Central memory CD8-positive, alpha-beta T cell (primary cell): ENCODE data around the gene EIF5B.

Source experiments
- ATAC-seq: fragments of 150-1000 bp; cut with Tn5 transposase; replicated peaks from 2 replicates; pipeline ENCODE4 v1.10.0; 2022; ENCODE audit warnings: mild to moderate bottlenecking, moderate FRiP score, moderate number of reproducible peaks; ENCODE audit not compliant: poor library complexity, severe bottlenecking; ENCODE audit errors: extremely low read depth
- DNase-seq, 2 donors: peaks; one replicate each; pipeline ENCODE4 v3.0.0; 2021; ENCODE audit warnings: low spot score in 2 of 2
- H3K27ac Mint-ChIP-seq: one replicate; pipeline ENCODE4 v1.8.0; 2022; ENCODE audit warnings: low read depth, mild to moderate bottlenecking, moderate library complexity, mixed read lengths
- H3K27me3 Mint-ChIP-seq: one replicate; pipeline ENCODE4 v1.8.0; 2022; ENCODE audit warnings: mixed read lengths
- H3K36me3 Mint-ChIP-seq: one replicate; pipeline ENCODE4 v1.8.0; 2022; ENCODE audit warnings: mild to moderate bottlenecking, moderate library complexity, mixed read lengths; ENCODE audit not compliant: insufficient read depth
- H3K4me1 Mint-ChIP-seq: one replicate; pipeline ENCODE4 v1.8.0; 2022; ENCODE audit warnings: mixed read lengths
- H3K4me3 Mint-ChIP-seq: one replicate; pipeline ENCODE4 v1.8.0; 2022; ENCODE audit warnings: mild to moderate bottlenecking, moderate library complexity, mixed read lengths
- H3K9me3 Mint-ChIP-seq: one replicate; pipeline ENCODE4 v1.8.0; 2022; ENCODE audit warnings: mixed read lengths

The EIF5B gene

GRCh38 chr2:99424371-99424770, 87.2 kb downstream of the EIF5B start:
- Mint-ChIP-seq H3K9me3 (no peaks in the 10 kb centered on the region), H3K4me3 (no peak overlapping the region), H3K27me3 (no peaks in the 10 kb centered on the region), H3K27ac (no peak overlapping the region), H3K36me3 (peaks cover 40% of the 10 kb centered on the region), H3K4me1 (no peaks in the 10 kb centered on the region)
- ATAC-seq (no peak), DNase-seq (no peak)

- ATAC-seq (no peak), DNase-seq (no peak)
- peaks cover 40% of the 10 kb centered on the region for H3K36me3 Mint-ChIP-seq
- H3K4me3 Mint-ChIP-seq = no peak overlapping the region
- no peaks in the 10 kb centered on the region for H3K4me1 Mint-ChIP-seq
- H3K27ac Mint-ChIP-seq = no peak overlapping the region
- no peaks in the 10 kb centered on the region for H3K9me3 Mint-ChIP-seq
- H3K27me3 Mint-ChIP-seq = no peaks in the 10 kb centered on the region
These were observed 87.8 kb downstream of the EIF5B start for GRCh38 chr2:99425022-99425421.

GRCh38 chr2:99430614-99431291, 93.6 kb downstream of the EIF5B start:
- H3K27me3 Mint-ChIP-seq = no peaks in the 10 kb centered on the region
- ATAC-seq = no peak
- no peak for DNase-seq
- peaks cover 17% of the 10 kb centered on the region for H3K4me1 Mint-ChIP-seq
- H3K27ac Mint-ChIP-seq = peak overlapping the region; percentile 13
- no peaks in the 10 kb centered on the region for H3K9me3 Mint-ChIP-seq
- peaks cover 16% of the 10 kb centered on the region for H3K36me3 Mint-ChIP-seq
- no peak overlapping the region for H3K4me3 Mint-ChIP-seq

- Mint-ChIP-seq H3K27me3 (no peaks in the 10 kb centered on the region), H3K27ac (peak overlapping the region; percentile 58), H3K4me1 (peaks cover 17% of the 10 kb centered on the region), H3K4me3 (no peak overlapping the region), H3K36me3 (peaks cover 15% of the 10 kb centered on the region), H3K9me3 (no peaks in the 10 kb centered on the region)
- no peak for ATAC-seq
- no peak for DNase-seq
These were observed 94.5 kb downstream of the EIF5B start for GRCh38 chr2:99431587-99432275.

- Mint-ChIP-seq H3K9me3 (no peaks in the 10 kb centered on the region), H3K36me3 (peaks cover 12% of the 10 kb centered on the region), H3K27ac (no peak overlapping the region)
These were observed 96.2 kb downstream of the EIF5B start for GRCh38 chr2:99433340-99433739.

GRCh38 chr2:99436874-99437273, 99.7 kb downstream of the EIF5B start:
- no peak overlapping the region for H3K27ac Mint-ChIP-seq
- ATAC-seq (no peak), DNase-seq (no peak)
- no peaks in the 10 kb centered on the region for H3K4me1 Mint-ChIP-seq
- H3K36me3 Mint-ChIP-seq = peaks cover 15% of the 10 kb centered on the region
- no peak overlapping the region for H3K4me3 Mint-ChIP-seq
- H3K9me3 Mint-ChIP-seq = no peaks in the 10 kb centered on the region
- no peaks in the 10 kb centered on the region for H3K27me3 Mint-ChIP-seq

More at GRCh38 chr2:99433340-99433739, 96.2 kb downstream of the EIF5B start:
- ATAC-seq (no peak), DNase-seq (no peak)
- H3K27me3 Mint-ChIP-seq = no peaks in the 10 kb centered on the region
- H3K4me1 Mint-ChIP-seq = peaks cover 17% of the 10 kb centered on the region
- no peak overlapping the region for H3K4me3 Mint-ChIP-seq

GRCh38 chr2:99439971-99440505, 102.8 kb downstream of the EIF5B start:
- Mint-ChIP-seq H3K36me3 (peaks cover 16% of the 10 kb centered on the region), H3K4me3 (no peak overlapping the region), H3K27me3 (no peaks in the 10 kb centered on the region), H3K27ac (no peak overlapping the region), H3K4me1 (peaks cover 6% of the 10 kb centered on the region), H3K9me3 (no peaks in the 10 kb centered on the region)
- ATAC-seq (no peak), DNase-seq (no peak)

- Mint-ChIP-seq H3K4me3 (no peak overlapping the region), H3K9me3 (no peaks in the 10 kb centered on the region), H3K27ac (no peak overlapping the region), H3K36me3 (peaks cover 19% of the 10 kb centered on the region), H3K4me1 (peaks cover 12% of the 10 kb centered on the region), H3K27me3 (no peaks in the 10 kb centered on the region)
- DNase-seq = no peak
- no peak for ATAC-seq
These were observed 105.6 kb downstream of the EIF5B start for GRCh38 chr2:99442837-99443236.

- Mint-ChIP-seq H3K9me3 (no peaks in the 10 kb centered on the region), H3K4me1 (peaks cover 12% of the 10 kb centered on the region), H3K4me3 (no peak overlapping the region), H3K27ac (no peak overlapping the region), H3K36me3 (peaks cover 18% of the 10 kb centered on the region), H3K27me3 (no peaks in the 10 kb centered on the region)
- ATAC-seq = no peak
- DNase-seq = no peak
These were observed 107.0 kb downstream of the EIF5B start for GRCh38 chr2:99444222-99444621.

GRCh38 chr2:99445065-99445464, 107.9 kb downstream of the EIF5B start:
- ATAC-seq (no peak), DNase-seq (no peak)
- no peak overlapping the region for H3K4me3 Mint-ChIP-seq
- no peak overlapping the region for H3K27ac Mint-ChIP-seq
- peaks cover 17% of the 10 kb centered on the region for H3K36me3 Mint-ChIP-seq
- H3K9me3 Mint-ChIP-seq = no peaks in the 10 kb centered on the region
- no peaks in the 10 kb centered on the region for H3K27me3 Mint-ChIP-seq
- peaks cover 12% of the 10 kb centered on the region for H3K4me1 Mint-ChIP-seq

GRCh38 chr2:99448556-99448955, 111.4 kb downstream of the EIF5B start:
- H3K4me1 Mint-ChIP-seq = peaks cover 12% of the 10 kb centered on the region
- no peak overlapping the region for H3K27ac Mint-ChIP-seq
- no peaks in the 10 kb centered on the region for H3K27me3 Mint-ChIP-seq
- no peak overlapping the region for H3K4me3 Mint-ChIP-seq
- DNase-seq (no peak), ATAC-seq (no peak)
- no peaks in the 10 kb centered on the region for H3K9me3 Mint-ChIP-seq
- H3K36me3 Mint-ChIP-seq = peaks cover 30% of the 10 kb centered on the region

GRCh38 chr2:99450199-99450598, 113.0 kb downstream of the EIF5B start:
- H3K4me3 Mint-ChIP-seq = no peak overlapping the region
- peaks cover 8% of the 10 kb centered on the region for H3K4me1 Mint-ChIP-seq
- ATAC-seq (no peak), DNase-seq (no peak)
- H3K36me3 Mint-ChIP-seq = peaks cover 38% of the 10 kb centered on the region
- no peak overlapping the region for H3K27ac Mint-ChIP-seq
- H3K9me3 Mint-ChIP-seq = no peaks in the 10 kb centered on the region
- no peaks in the 10 kb centered on the region for H3K27me3 Mint-ChIP-seq
